HL-60 (cell line): ENCODE data around the gene KBTBD7.

Source experiments
- DNase-seq, 2 experiments: peaks; one replicate each; pipeline ENCODE4 v3.0.0-alpha.2; 2010 to 2020; ENCODE audit warnings: low read depth in 1 of 2, low spot score in 1 of 2
- H3K27ac ChIP-seq: fragments of 250-450 bp; sonication (Bioruptor Pico); replicated peaks from 2 replicates; pipeline ENCODE4 v1.5.1; 2020; ENCODE audit warnings: mild to moderate bottlenecking, moderate library complexity
- H3K27me3 ChIP-seq: fragments of 250-450 bp; sonication (Bioruptor Pico); 2 replicates; pipeline ENCODE4 v1.5.1; 2021; ENCODE audit warnings: mild to moderate bottlenecking, moderate library complexity; ENCODE audit not compliant: insufficient read depth, poor library complexity, severe bottlenecking
- H3K4me3 ChIP-seq: replicated peaks from 2 replicates; pipeline ENCODE4 v1.5.1; 2011; ENCODE audit warnings: mild to moderate bottlenecking, control low read depth, low read length; ENCODE audit not compliant: insufficient read depth
- GABPA ChIP-seq: IDR thresholded peaks from 2 replicates; pipeline ENCODE4 v1.6.1; 2012; ENCODE audit warnings: low read depth
- POLR2AphosphoS5 ChIP-seq: IDR thresholded peaks from 2 replicates; pipeline ENCODE4 v1.6.1; 2012; ENCODE audit warnings: low read depth
- SPI1 ChIP-seq: IDR thresholded peaks from 2 replicates; pipeline ENCODE4 v1.6.1; 2012; ENCODE audit warnings: low read depth, mild to moderate bottlenecking, borderline replicate concordance
- TF ChIP-seq, protein P1 (sequence below): IDR thresholded peaks from 2 replicates; pipeline ENCODE4 v1.6.1; 2012; ENCODE audit warnings: low read depth; ENCODE audit not compliant: insufficient replicate concordance
- TF ChIP-seq, protein P2 (sequence below): IDR thresholded peaks from one replicate; pipeline ENCODE4 v1.5.1; 2011; ENCODE audit warnings: low read length, control low read depth, inconsistent platforms; ENCODE audit not compliant: insufficient read depth

KBTBD7 gene

DNA sequence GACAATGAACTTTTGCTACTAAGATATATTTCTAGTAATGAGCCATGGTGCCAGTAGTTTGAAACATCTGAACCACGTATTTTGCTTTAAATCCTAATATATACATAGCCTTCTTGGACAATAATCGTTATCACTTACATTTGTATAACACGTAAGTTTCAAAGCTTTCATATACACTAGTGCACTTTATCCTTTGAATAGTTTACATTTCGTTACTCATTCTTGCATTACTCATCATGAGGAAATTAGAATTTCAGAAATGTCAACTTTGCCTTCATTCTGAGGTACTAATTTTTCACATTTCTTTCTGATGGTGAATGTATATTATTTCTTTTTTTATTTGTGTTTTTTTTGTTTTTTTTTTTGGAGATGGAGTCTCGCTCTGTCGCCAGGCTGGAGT, 5.8 kb downstream of the KBTBD7 start:
- TF ChIP-seq, protein P1, sequence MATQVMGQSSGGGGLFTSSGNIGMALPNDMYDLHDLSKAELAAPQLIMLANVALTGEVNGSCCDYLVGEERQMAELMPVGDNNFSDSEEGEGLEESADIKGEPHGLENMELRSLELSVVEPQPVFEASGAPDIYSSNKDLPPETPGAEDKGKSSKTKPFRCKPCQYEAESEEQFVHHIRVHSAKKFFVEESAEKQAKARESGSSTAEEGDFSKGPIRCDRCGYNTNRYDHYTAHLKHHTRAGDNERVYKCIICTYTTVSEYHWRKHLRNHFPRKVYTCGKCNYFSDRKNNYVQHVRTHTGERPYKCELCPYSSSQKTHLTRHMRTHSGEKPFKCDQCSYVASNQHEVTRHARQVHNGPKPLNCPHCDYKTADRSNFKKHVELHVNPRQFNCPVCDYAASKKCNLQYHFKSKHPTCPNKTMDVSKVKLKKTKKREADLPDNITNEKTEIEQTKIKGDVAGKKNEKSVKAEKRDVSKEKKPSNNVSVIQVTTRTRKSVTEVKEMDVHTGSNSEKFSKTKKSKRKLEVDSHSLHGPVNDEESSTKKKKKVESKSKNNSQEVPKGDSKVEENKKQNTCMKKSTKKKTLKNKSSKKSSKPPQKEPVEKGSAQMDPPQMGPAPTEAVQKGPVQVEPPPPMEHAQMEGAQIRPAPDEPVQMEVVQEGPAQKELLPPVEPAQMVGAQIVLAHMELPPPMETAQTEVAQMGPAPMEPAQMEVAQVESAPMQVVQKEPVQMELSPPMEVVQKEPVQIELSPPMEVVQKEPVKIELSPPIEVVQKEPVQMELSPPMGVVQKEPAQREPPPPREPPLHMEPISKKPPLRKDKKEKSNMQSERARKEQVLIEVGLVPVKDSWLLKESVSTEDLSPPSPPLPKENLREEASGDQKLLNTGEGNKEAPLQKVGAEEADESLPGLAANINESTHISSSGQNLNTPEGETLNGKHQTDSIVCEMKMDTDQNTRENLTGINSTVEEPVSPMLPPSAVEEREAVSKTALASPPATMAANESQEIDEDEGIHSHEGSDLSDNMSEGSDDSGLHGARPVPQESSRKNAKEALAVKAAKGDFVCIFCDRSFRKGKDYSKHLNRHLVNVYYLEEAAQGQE, result no peak
- TF ChIP-seq GABPA, result no peak
- no peak for TF ChIP-seq SPI1
- no peak for TF ChIP-seq POLR2AphosphoS5
- TF ChIP-seq, protein P2, sequence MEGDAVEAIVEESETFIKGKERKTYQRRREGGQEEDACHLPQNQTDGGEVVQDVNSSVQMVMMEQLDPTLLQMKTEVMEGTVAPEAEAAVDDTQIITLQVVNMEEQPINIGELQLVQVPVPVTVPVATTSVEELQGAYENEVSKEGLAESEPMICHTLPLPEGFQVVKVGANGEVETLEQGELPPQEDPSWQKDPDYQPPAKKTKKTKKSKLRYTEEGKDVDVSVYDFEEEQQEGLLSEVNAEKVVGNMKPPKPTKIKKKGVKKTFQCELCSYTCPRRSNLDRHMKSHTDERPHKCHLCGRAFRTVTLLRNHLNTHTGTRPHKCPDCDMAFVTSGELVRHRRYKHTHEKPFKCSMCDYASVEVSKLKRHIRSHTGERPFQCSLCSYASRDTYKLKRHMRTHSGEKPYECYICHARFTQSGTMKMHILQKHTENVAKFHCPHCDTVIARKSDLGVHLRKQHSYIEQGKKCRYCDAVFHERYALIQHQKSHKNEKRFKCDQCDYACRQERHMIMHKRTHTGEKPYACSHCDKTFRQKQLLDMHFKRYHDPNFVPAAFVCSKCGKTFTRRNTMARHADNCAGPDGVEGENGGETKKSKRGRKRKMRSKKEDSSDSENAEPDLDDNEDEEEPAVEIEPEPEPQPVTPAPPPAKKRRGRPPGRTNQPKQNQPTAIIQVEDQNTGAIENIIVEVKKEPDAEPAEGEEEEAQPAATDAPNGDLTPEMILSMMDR, result no peak
- H3K27me3 ChIP-seq, result no peaks in the 10 kb centered on the region
- no peak overlapping the region for H3K4me3 ChIP-seq
- DNase-seq, result no peak
- no peak overlapping the region for H3K27ac ChIP-seq

DNA sequence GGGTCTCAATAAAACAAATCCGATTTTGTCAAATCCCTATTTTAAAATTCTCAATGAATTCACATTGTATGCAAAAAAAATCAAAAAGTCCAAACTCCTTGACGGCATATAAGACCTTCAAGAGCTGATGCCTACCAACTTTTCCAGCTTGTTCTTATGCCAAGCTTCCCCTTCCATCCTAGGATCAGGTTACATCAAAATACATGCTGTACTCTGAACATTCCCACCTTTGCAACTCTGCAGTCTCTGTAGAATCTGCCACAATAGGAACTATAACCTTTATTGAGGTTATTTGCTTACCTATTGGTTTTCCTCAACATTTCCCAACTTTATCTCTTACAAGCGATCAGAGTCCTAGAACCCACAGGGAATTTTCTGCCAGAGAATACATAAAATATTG, 7.9 kb downstream of the KBTBD7 start:
- H3K4me3 ChIP-seq, result no peak overlapping the region
- H3K27ac ChIP-seq, result no peak overlapping the region
- DNase-seq, result no peak
- TF ChIP-seq GABPA (no peak), SPI1 (no peak), POLR2AphosphoS5 (no peak)
- TF ChIP-seq, protein P1, result no peak
- TF ChIP-seq, protein P2, result no peak
- H3K27me3 ChIP-seq, result no peaks in the 10 kb centered on the region

DNA sequence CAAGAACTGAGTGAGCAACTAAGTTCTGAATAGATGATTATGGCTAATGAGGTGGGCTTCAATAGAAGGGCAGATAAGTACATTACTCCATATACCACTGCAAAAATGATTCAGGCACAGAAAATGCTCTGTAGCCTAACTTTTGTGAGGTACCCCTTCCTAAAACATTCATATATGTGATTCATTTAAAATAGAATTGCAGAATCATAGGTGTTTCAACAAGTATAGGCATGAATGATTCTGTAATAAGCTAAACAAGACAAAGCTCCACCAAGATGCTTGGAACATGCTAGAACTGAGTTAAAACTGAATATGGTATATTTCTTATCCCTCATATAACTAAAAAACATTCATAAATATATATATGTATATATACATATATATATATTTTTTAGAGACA, 12.1 kb downstream of the KBTBD7 start:
- Histone ChIP-seq H3K27me3 (no peaks in the 10 kb centered on the region), H3K4me3 (no peak overlapping the region), H3K27ac (no peak overlapping the region)
- TF ChIP-seq SPI1, result no peak
- TF ChIP-seq POLR2AphosphoS5, result no peak
- TF ChIP-seq, protein P1, result no peak
- TF ChIP-seq, protein P2, result no peak
- TF ChIP-seq GABPA, result no peak
- DNase-seq, result no peak
